ENCODE data around the gene RIMBP2. TPM values are rescaled to one million over a fixed set of nuclear protein-coding genes. Genes with fewer than 3 reads are reported as not detected.
A peak's percentile ranks its signal among the peaks of the same experiment; 100 is the strongest.

RIMBP2 gene
- total and polyA plus RNA-seq, 2 donors, result 1.3 to 2.7 TPM

GRCh38 chr12:130611026-130611905, 104.8 kb downstream of the RIMBP2 start:
- no peaks in the 10 kb centered on the region for H3K4me1 ChIP-seq (ENCODE audit: insufficient read depth)
- no peaks in the 10 kb centered on the region for H3K36me3 ChIP-seq (ENCODE audit: insufficient read depth)
- no peak overlapping the region for H3K27ac ChIP-seq (ENCODE audit: low read depth)
- WGBS, result 89% methylated on average over 39 of the region's 39 CpGs
- no peak for DNase-seq (ENCODE audit: extremely low spot score)
- H3K4me3 ChIP-seq (ENCODE audit: low read depth, low read length), result no peak overlapping the region

GRCh38 chr12:130609966-130610365, 106.1 kb downstream of the RIMBP2 start:
- H3K27ac ChIP-seq (ENCODE audit: low read depth), result no peak overlapping the region
- no peak for DNase-seq (ENCODE audit: extremely low spot score)
- 72% methylated on average over 11 of the region's 11 CpGs for WGBS
- H3K4me3 ChIP-seq (ENCODE audit: low read depth, low read length), result no peak overlapping the region
- H3K36me3 ChIP-seq (ENCODE audit: insufficient read depth), result no peaks in the 10 kb centered on the region
- no peaks in the 10 kb centered on the region for H3K4me1 ChIP-seq (ENCODE audit: insufficient read depth)

GRCh38 chr12:130608831-130609230, 107.3 kb downstream of the RIMBP2 start:
- 77% methylated on average over 7 of the region's 7 CpGs for WGBS
- H3K4me1 ChIP-seq (ENCODE audit: insufficient read depth), result no peaks in the 10 kb centered on the region
- no peak overlapping the region for H3K4me3 ChIP-seq (ENCODE audit: low read depth, low read length)
- H3K36me3 ChIP-seq (ENCODE audit: insufficient read depth), result no peaks in the 10 kb centered on the region
- no peak overlapping the region for H3K27ac ChIP-seq (ENCODE audit: low read depth)
- DNase-seq (ENCODE audit: extremely low spot score), result no peak

GRCh38 chr12:130608132-130608531, 108.0 kb downstream of the RIMBP2 start:
- Histone ChIP-seq H3K4me3 (ENCODE audit: low read depth, low read length) (no peak overlapping the region), H3K4me1 (ENCODE audit: insufficient read depth) (no peaks in the 10 kb centered on the region), H3K27ac (ENCODE audit: low read depth) (no peak overlapping the region), H3K36me3 (ENCODE audit: insufficient read depth) (no peaks in the 10 kb centered on the region)
- 60% methylated on average over 5 of the region's 5 CpGs for WGBS
- DNase-seq (ENCODE audit: extremely low spot score), result no peak

- no peaks in the 10 kb centered on the region for H3K4me1 ChIP-seq (ENCODE audit: insufficient read depth)
- WGBS, result 79% methylated on average over 12 of the region's 12 CpGs
- no peak overlapping the region for H3K4me3 ChIP-seq (ENCODE audit: low read depth, low read length)
- no peak for DNase-seq (ENCODE audit: extremely low spot score)
- no peaks in the 10 kb centered on the region for H3K36me3 ChIP-seq (ENCODE audit: insufficient read depth)
- H3K27ac ChIP-seq (ENCODE audit: low read depth), result no peak overlapping the region
Observed at GRCh38 chr12:130606231-130606630, 109.9 kb downstream of the RIMBP2 start.

- Histone ChIP-seq H3K4me3 (ENCODE audit: low read depth, low read length) (no peak overlapping the region), H3K27ac (ENCODE audit: low read depth) (no peak overlapping the region), H3K4me1 (ENCODE audit: insufficient read depth) (no peaks in the 10 kb centered on the region), H3K36me3 (ENCODE audit: insufficient read depth) (no peaks in the 10 kb centered on the region)
- DNase-seq (ENCODE audit: extremely low spot score), result no peak
- WGBS, result 81% methylated on average over 8 of the region's 8 CpGs
Observed at GRCh38 chr12:130603396-130603965, 112.6 kb downstream of the RIMBP2 start.

- no peaks in the 10 kb centered on the region for H3K36me3 ChIP-seq (ENCODE audit: insufficient read depth)
- no peak overlapping the region for H3K4me3 ChIP-seq (ENCODE audit: low read depth, low read length)
- no peak overlapping the region for H3K27ac ChIP-seq (ENCODE audit: low read depth)
- no peak for DNase-seq (ENCODE audit: extremely low spot score)
- WGBS, result 91% methylated on average over 8 of the region's 8 CpGs
- no peaks in the 10 kb centered on the region for H3K4me1 ChIP-seq (ENCODE audit: insufficient read depth)
Observed at GRCh38 chr12:130602251-130602650, 113.8 kb downstream of the RIMBP2 start.

GRCh38 chr12:130601327-130601726, 114.8 kb downstream of the RIMBP2 start:
- no peaks in the 10 kb centered on the region for H3K36me3 ChIP-seq (ENCODE audit: insufficient read depth)
- DNase-seq (ENCODE audit: extremely low spot score), result peak; percentile 25
- no peak overlapping the region for H3K4me3 ChIP-seq (ENCODE audit: low read depth, low read length)
- no peak overlapping the region for H3K27ac ChIP-seq (ENCODE audit: low read depth)
- 70% methylated on average over 1 of the region's 1 CpG for WGBS
- H3K4me1 ChIP-seq (ENCODE audit: insufficient read depth), result no peaks in the 10 kb centered on the region

- WGBS, result 74% methylated on average over 9 of the region's 9 CpGs
- Histone ChIP-seq H3K27ac (ENCODE audit: low read depth) (no peak overlapping the region), H3K4me1 (ENCODE audit: insufficient read depth) (no peaks in the 10 kb centered on the region), H3K4me3 (ENCODE audit: low read depth, low read length) (no peak overlapping the region), H3K36me3 (ENCODE audit: insufficient read depth) (no peaks in the 10 kb centered on the region)
- DNase-seq (ENCODE audit: extremely low spot score), result no peak
Observed at GRCh38 chr12:130596241-130596640, 119.9 kb downstream of the RIMBP2 start.

GRCh38 chr12:130595566-130595965, 120.5 kb downstream of the RIMBP2 start:
- WGBS, result 83% methylated on average over 9 of the region's 9 CpGs
- Histone ChIP-seq H3K4me1 (ENCODE audit: insufficient read depth) (no peaks in the 10 kb centered on the region), H3K4me3 (ENCODE audit: low read depth, low read length) (no peak overlapping the region), H3K36me3 (ENCODE audit: insufficient read depth) (no peaks in the 10 kb centered on the region), H3K27ac (ENCODE audit: low read depth) (no peak overlapping the region)
- no peak for DNase-seq (ENCODE audit: extremely low spot score)

GRCh38 chr12:130593056-130593455, 123.0 kb downstream of the RIMBP2 start:
- 74% methylated on average over 11 of the region's 11 CpGs for WGBS
- H3K4me1 ChIP-seq (ENCODE audit: insufficient read depth), result no peaks in the 10 kb centered on the region
- no peak overlapping the region for H3K27ac ChIP-seq (ENCODE audit: low read depth)
- no peak overlapping the region for H3K4me3 ChIP-seq (ENCODE audit: low read depth, low read length)
- H3K36me3 ChIP-seq (ENCODE audit: insufficient read depth), result no peaks in the 10 kb centered on the region
- DNase-seq (ENCODE audit: extremely low spot score), result no peak

- whole genome bisulfite sequencing, result 91% methylated on average over 23 of the region's 23 CpGs
- H3K4me3 ChIP-seq (ENCODE audit: low read depth, low read length), result no peak overlapping the region
- H3K27ac ChIP-seq (ENCODE audit: low read depth), result no peak overlapping the region
- DNase-seq (ENCODE audit: extremely low spot score), result no peak
- no peaks in the 10 kb centered on the region for H3K36me3 ChIP-seq (ENCODE audit: insufficient read depth)
- no peaks in the 10 kb centered on the region for H3K4me1 ChIP-seq (ENCODE audit: insufficient read depth)
Observed at GRCh38 chr12:130592641-130593040, 123.5 kb downstream of the RIMBP2 start.

- DNase-seq (ENCODE audit: extremely low spot score), result no peak
- H3K27ac ChIP-seq (ENCODE audit: low read depth), result no peak overlapping the region
- 65% methylated on average over 9 of the region's 9 CpGs for WGBS
Observed at GRCh38 chr12:130591736-130592135, 124.4 kb downstream of the RIMBP2 start.

GRCh38 chr12:130590685-130591084, 125.4 kb downstream of the RIMBP2 start:
- Histone ChIP-seq H3K27ac (ENCODE audit: low read depth) (no peak overlapping the region), H3K36me3 (ENCODE audit: insufficient read depth) (no peaks in the 10 kb centered on the region), H3K4me1 (ENCODE audit: insufficient read depth) (no peaks in the 10 kb centered on the region), H3K4me3 (ENCODE audit: low read depth, low read length) (no peak overlapping the region)
- no peak for DNase-seq (ENCODE audit: extremely low spot score)
- WGBS, result 85% methylated on average over 12 of the region's 12 CpGs

More at GRCh38 chr12:130591736-130592135, 124.4 kb downstream of the RIMBP2 start:
- H3K36me3 ChIP-seq (ENCODE audit: insufficient read depth), result no peaks in the 10 kb centered on the region
- H3K4me1 ChIP-seq (ENCODE audit: insufficient read depth), result no peaks in the 10 kb centered on the region
- no peak overlapping the region for H3K4me3 ChIP-seq (ENCODE audit: low read depth, low read length)

Measured in urinary bladder (tissue), 4 donors.